GM20431 (cell line): ENCODE results near the gene RRP8.

Source experiments
- in situ Hi-C: fragments of 300-500 bp; cut with MseI, MboI; formaldehyde crosslinking; loops from one replicate; pipeline ENCODE4 v1.15.0; 2020; ENCODE audit warnings: low sequenced_read_pairs; ENCODE audit not compliant: unreplicated experiment

The RRP8 gene

DNA sequence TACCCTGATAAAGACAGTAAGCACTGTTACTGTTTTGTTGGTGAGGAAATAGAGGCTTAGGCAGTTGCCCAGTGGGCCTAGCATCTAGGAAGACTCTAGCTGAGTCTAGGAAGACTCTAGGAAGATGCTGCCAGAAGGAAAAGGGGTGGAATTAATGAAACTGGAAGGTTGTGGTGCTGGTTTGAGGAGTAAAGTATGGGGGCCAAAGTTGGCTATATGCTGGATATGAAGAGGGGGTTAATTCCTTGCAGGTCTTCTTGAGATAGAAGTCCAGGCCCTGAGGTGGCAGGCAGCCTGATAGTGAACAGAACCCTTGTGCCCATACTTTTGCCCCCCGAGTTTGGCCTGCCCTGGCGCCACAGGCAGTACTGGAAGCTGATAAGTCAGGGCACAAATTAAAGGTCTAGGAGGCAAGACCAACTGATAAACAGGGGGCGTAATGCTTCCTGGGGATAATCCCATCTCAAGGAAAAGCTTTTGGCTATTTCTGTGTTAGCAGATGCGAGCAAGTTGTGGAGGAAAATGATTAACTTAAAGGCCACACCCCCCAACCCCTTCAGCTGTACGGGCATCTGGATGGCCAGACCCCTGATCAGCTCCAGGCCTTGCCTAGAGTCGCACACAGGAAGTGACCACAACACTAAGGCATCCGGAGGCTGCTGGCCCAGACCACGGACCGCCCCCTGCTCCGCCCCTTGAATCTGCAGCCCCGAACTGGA is 3.2 kb upstream of the RRP8 start:
- in situ Hi-C loops = no loop called here

- in situ Hi-C loops = no loop called here
Measured at GRCh38 chr11:6604790-6605189, 1.4 kb upstream of the RRP8 start.

GRCh38 chr11:6604081-6604626 is 738 bp upstream of the RRP8 start:
- in situ Hi-C loops = no loop called here

GRCh38 chr11:6602096-6602940 is 1.1 kb downstream of the RRP8 start:
- in situ Hi-C loops = no loop called here

GRCh38 chr11:6601041-6601461 is 2.4 kb downstream of the RRP8 start:
- in situ Hi-C loops = no loop called here

GRCh38 chr11:6599881-6600390 is 3.5 kb downstream of the RRP8 start:
- in situ Hi-C loops = no loop called here

DNA sequence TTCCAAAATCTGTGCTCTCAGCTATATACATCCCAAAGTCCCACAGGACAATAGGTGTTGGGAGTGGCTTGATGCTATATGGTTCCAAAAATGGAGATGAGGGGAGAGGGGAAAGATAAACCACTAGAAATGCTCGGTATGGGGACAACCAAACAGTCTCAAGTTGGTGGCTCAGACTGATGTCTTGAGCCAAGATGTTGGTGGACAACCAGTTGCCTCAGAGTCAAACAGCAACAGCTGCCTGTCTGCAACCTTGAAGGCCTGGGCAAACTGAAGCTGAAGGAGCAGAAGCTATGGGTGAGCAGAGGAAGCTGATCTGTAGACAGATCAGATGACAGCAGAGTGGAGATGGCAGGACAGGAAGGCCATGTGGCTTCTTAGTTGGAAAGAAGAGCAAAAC is 4.0 kb downstream of the RRP8 start:
- in situ Hi-C loops = no loop called here

- in situ Hi-C loops = no loop called here
Measured at GRCh38 chr11:6598555-6598954, 4.9 kb downstream of the RRP8 start.

DNA sequence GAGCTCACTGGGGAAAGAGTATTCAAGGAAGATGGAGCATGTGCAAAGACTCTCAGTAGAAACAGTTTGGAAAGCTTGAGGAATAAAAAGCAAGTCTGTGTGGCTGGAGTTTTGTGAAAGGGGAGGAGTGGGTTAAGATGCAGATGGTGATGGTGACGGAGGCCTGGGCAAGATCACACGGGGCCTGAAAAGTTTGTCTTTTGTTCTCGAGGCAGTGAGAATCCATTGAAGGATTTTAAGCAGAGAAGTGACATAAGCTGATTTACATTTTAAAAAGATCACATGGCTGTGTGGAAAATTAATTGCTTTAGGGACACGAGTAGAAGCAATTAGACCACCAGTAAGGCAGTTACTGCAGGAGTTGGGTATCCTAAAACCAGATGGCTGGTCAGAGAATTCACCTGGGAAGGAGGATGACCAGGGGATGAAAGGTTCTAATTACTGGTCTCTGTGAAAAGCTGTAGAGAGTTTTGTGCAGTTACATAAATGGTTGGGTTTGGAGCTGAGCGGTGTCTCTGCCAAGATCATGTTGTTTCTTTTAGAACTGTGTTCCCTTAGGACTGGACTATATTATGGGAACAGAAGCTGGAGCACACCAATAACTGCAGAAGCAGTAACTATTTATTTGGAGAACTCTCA is 7.1 kb downstream of the RRP8 start:
- in situ Hi-C loops = no loop called here

DNA sequence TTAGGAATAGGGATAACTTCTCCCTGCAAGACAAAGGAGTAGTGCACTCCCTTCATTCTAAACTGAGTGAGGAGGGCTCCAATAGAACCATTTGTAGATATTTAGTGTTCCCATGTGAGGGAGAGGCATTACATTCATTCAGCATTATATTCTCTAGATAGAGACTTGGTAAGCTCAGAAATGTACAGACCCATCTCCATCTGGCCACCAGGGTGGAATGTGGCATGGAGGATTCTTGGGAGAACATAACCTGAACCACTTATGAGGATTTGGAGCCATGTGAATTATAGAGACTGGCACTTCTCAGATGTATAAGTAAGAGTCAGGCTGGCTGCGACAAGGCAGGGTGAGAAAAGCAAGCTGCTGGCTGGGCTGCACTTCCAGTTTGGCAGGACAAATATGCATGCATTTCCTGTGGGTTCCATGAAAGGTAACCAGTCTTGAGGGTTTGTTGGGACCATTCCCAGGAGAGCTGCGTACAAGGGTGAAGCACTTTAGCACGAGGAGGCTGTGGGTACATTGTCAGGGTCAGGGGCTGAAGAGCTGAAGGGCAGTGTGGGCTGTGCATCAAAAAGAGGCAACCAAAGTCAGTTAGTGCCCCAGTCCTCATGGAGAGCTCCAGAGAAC is 9.2 kb downstream of the RRP8 start:
- in situ Hi-C loops = no loop called here

DNA sequence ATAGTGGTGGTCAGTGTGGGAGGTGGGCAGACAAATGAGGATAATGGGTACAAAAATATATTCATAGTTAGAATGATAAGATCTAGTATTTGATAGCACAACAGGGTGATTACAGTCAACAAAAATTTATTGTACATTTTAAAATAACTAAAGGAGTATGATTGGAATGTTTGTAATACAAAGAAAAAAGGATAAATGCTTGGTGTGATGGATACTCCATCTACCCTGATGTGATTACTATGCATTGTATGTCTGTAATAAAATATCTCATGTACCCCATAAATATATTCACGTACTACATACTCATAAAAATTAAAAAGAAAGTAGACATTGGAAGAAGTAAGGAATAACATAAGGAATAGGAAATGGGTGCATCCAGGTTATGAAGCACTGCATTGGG is 15.4 kb downstream of the RRP8 start:
- in situ Hi-C loops = no loop called here

DNA sequence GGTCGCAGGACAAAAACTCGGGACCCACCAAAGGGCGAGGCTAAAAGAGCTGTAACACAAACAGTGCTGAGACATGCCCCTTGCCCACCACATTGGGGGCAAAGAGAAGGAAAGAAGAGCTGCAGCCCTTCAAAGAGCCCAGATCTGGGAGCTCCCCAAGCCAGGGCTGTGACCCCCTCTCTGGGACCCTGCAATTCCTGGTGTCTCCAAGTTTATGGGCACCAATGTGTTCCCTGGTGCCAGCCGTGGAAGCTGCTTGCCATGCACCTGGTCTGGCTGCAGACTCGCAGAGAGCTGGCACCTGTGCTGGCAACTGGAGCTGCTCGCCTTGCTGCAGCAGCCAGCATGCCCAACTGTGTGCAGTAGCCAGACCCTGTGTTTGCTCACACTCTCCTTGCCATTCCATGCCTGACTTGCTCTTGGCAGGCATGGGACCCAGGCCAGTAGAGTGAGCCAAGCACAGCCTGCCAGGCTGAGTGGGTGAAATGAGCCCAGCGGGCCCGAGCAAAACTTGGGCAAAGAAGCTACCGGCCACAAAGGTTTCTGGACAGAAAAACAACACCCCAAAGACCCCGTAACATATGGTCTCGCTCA is 16.0 kb downstream of the RRP8 start:
- in situ Hi-C loops = no loop called here

DNA sequence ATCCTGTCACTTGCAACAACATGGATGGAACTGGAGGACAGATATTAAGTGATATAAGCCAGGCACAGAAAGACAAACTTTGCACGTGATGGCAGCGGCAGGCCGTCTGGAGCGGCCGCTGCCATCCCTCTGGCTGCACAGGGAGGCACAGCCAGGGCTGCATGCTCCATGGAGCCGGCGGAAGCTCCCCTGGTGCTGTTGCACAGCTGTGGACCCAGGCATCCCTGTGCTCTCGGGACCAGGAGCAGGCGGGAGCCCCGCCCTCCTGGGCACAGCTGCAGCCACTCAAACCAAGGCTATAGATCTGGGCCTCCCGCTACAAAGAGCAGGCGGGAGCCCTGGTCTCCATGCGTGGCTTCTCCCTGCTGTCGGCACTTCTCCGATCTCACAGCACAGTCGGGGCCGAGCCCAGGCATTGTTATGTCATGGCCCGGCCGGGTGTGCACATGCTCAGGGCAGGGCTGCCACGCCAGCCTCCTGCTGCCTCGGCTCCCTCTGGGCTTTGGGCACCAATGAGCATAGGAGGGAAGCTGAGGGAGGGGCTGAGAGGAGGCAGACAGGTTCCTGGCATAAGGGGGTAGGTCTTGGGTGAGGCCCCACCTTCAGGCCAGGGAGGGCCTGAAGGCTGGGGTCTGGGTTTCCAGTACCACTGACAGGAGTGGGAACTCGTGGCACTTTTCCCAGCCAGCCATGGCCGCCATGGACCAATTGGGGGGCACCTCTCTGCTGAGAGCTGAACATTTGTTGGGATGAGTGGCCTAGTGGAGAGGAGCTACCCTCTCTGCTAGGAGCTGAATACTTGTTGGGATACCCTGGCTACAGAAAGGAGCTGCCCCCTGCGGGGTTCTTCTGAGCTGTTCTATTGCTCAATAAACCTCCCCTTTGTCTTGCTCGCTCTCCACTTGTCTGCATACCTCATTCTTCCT is 16.7 kb downstream of the RRP8 start:
- in situ Hi-C loops = no loop called here

DNA sequence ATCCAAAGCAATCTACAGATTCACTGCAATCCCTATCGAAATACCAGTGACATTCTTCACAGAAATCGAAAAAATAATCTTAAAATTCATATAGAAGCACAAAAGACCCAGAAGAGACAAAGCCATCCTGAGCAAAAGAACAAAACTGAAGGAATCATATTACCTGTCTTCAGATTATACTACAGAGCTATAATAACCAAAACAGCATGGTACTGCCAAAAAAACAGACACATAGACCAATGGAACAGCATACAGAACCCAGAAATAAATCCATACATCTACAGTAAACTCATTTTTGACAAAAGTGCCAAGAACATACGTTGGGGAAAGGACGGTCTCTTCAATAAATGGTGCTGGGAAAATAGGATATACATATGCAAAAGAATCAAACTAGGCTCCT is 18.9 kb downstream of the RRP8 start:
- in situ Hi-C loops = no loop called here

DNA sequence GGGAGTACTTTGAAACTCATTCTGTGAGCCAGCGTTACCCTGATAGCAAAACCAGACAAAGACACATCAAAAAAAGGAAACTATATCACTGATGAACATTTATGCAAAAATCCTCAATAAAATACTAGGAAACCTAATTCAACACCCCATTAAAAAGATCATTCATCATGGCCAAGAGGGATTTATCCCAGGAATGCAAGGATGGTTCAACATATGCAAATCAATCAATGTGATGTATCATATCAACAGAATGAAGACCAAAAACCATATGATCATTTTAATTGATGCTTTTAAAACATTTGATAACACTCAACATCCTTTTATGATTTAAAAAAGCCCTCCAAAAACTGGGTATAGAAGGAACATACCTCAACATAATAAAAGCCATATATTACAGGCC is 19.8 kb downstream of the RRP8 start:
- in situ Hi-C loops = no loop called here

DNA sequence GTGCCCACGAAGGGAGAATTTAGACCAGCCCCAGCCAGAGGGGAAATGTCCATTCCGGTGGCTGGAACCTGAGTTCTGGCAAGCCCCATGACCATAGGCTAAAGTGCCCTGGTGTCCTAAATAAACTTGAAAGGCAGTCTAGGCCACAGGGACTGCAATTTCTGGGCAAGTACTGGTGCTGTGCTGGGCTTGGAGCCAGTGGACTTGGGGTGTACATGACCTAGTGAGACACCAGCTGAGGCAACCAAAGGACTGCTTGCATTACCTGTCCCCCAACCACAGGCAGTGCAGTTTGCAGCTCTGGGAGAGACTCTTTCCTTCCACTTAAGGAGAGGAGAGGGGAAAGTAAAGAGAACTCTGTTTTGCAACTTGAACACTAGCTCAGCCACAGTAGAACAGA is 23.7 kb downstream of the RRP8 start:
- in situ Hi-C loops = no loop called here

DNA sequence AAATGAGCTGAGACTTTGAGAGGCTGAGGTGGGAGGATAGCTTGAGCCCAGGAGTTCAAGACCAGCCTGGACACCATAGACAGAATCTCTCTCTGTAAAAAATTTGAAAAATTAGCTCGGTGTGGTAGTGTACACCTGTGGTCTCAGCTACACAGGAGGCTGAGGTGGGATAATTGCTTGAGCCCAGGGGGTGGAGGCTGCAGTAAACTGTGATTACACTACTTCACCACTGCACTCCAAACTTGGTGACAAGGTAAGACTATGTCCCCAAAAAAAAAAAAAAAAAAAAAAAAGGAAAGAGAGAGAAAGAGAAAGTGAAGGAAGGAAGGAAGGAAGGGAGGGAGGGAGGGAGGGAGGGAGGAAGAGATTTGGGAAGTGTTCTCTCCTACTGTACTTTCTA is 25.3 kb downstream of the RRP8 start:
- in situ Hi-C loops = no loop called here

GRCh38 chr11:6576471-6577373 is 26.7 kb downstream of the RRP8 start:
- in situ Hi-C loops = no loop called here
